ENCODE measurements around the gene MCL1. TPM values are rescaled to one million over a fixed set of nuclear protein-coding genes. Genes with fewer than 3 reads are reported as not detected.

Gene MCL1
- total and polyA plus RNA-seq, 2 experiments from 2014 or later: 55.3 to 244 TPM

- no peak for TF ChIP-seq NANOG (IDR thresholded peaks at IDR 0.05; ENCODE audit: borderline replicate concordance)
- no peak for TF ChIP-seq CREB1 (CRISPR knock-in tag; IDR thresholded peaks at IDR 0.05; ENCODE audit: low read depth)
- no peak for TF ChIP-seq ZNF331 (CRISPR knock-in tag; IDR thresholded peaks at IDR 0.05; ENCODE audit: low read depth)
- no peak for TF ChIP-seq CTCF (conservative IDR thresholded peaks at IDR 0.05; ENCODE audit: low read depth in 2 of 2)
- no peak for TF ChIP-seq ZNF114 (CRISPR knock-in tag; IDR thresholded peaks at IDR 0.05)
- no peak for TF ChIP-seq ETS1 (IDR thresholded peaks at IDR 0.05)
- TF ChIP-seq EZH2phosphoT487 (IDR thresholded peaks at IDR 0.05; ENCODE audit: unreplicated experiment): no peak
- no peak for TF ChIP-seq ZNF462 (CRISPR knock-in tag; IDR thresholded peaks at IDR 0.05)
- TF ChIP-seq JUNB (IDR thresholded peaks at IDR 0.05; ENCODE audit: unreplicated experiment): no peak
- TF ChIP-seq STAT1 (IDR thresholded peaks at IDR 0.05; ENCODE audit: unreplicated experiment): no peak
- TF ChIP-seq REST (IDR thresholded peaks at IDR 0.05; ENCODE audit: unreplicated experiment): no peak
- TF ChIP-seq POLR2AphosphoS5 (IDR thresholded peaks at IDR 0.05; ENCODE audit: low read depth): no peak
- TF ChIP-seq EZH2 (IDR thresholded peaks at IDR 0.05; ENCODE audit: low read depth, unreplicated experiment): no peak
- Mint-ChIP-seq H3K4me1 (peaks cover 50% of the 10 kb centered on the region), H3K36me3 (ENCODE audit: low read depth) (peaks cover 73% of the 10 kb centered on the region), H3K9me3 (peaks cover 8% of the 10 kb centered on the region; the same call in 1 of the 3 replicates), H3K4me3 (peak overlapping the region; percentile 99), H3K27me3 (ENCODE audit: insufficient read depth, low read depth, poor library complexity) (peaks cover 46% of the 10 kb centered on the region), H3K27ac (peak overlapping the region; percentile 100)
- peaks cover 44% of the 10 kb centered on the region for H3K4me1 ChIP-seq (ENCODE audit: insufficient read depth)
- H3K27me3 ChIP-seq (ENCODE audit: insufficient read depth): no peaks in the 10 kb centered on the region
- H3K9me2 ChIP-seq (ENCODE audit: insufficient read depth): no peaks in the 10 kb centered on the region
- peak overlapping the region; percentile 92 for H3K4me2 ChIP-seq
- peaks cover 58% of the 10 kb centered on the region for H3K36me3 ChIP-seq (ENCODE audit: insufficient read depth)
- H3K79me2 ChIP-seq (replicated peaks; ENCODE audit: insufficient read depth): peaks cover 82% of the 10 kb centered on the region
- no peak overlapping the region for H2AFZ ChIP-seq
- DNase-seq (ENCODE audit: low spot score) (peak; percentile 5), ATAC-seq (no peak)
- peaks cover 57% of the 10 kb centered on the region for H3F3A ChIP-seq (replicated peaks; ENCODE audit: low read depth)
- H4K20me1 ChIP-seq (replicated peaks; ENCODE audit: insufficient read depth): peaks cover 54% of the 10 kb centered on the region
- peak overlapping the region; percentile 96 for H3K4me3 ChIP-seq
- peak overlapping the region; percentile 100 for H3K27ac ChIP-seq (ENCODE audit: low read depth)
These were observed 2.4 kb downstream of the MCL1 start for GRCh38 chr1:150576794-150577556.

Measured in GM23338 (cell line).